Coronary artery (tissue), 2 donors: ENCODE results near the gene OR2AJ1.

Source experiments
- DNase-seq: peaks from one replicate; pipeline ENCODE4 v3.0.0-alpha.2; 2017; ENCODE audit warnings: low spot score
- H3K27ac ChIP-seq, 2 donors: fragments of 200-600 bp; sonication (generic); one replicate each; pipeline ENCODE4 v1.5.1; 2016 to 2019
- H3K4me3 ChIP-seq: fragments of 200-600 bp; sonication (generic); 2 replicates; pipeline ENCODE4 v1.5.1; 2016; ENCODE audit warnings: mild to moderate bottlenecking, moderate library complexity
- CTCF ChIP-seq: fragments of 200-600 bp; sonication (generic); IDR thresholded peaks from one replicate; pipeline ENCODE4 v1.5.1; 2019; ENCODE audit warnings: antibody characterized with exemption

The OR2AJ1 gene, protein sequence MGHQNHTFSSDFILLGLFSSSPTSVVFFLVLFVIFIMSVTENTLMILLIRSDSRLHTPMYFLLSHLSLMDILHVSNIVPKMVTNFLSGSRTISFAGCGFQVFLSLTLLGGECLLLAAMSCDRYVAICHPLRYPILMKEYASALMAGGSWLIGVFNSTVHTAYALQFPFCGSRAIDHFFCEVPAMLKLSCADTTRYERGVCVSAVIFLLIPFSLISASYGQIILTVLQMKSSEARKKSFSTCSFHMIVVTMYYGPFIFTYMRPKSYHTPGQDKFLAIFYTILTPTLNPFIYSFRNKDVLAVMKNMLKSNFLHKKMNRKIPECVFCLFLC

GRCh38 chr1:247924868-247925267 lies at the start of gene OR2AJ1:
TSS of gene OR2AJ1 (plus strand) at chr1:247924889. CDS start at chr1:247933769, 8,880 bp downstream.
- no peak for TF ChIP-seq CTCF
- Histone ChIP-seq H3K27ac (no peak within 1 kb of the TSS), H3K4me3 (no peak within 1 kb of the TSS)
- DNase-seq, result no peak

DNA sequence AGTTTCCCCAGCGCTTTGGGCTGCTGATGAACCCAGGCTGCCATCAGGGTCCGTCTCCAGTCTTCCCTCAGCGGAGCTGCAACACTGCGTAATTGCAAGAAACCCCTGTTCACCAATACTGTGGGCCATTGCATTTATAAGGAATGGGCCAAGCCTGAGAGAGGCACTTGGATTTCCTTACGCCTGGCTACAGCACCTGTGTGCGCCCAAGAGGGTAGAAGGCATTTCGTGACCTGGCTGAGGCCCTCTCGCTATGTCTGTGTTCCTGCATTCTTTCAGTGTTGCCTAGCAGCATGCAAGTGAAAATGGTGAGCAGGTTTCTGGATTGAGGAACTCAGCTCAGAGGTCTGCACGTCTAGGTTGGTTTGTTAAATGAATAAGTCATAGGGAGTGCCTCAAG lies 41.3 kb upstream of the OR2AJ1 start:
- no peak for TF ChIP-seq CTCF
- no peak for DNase-seq
- Histone ChIP-seq H3K4me3 (no peak overlapping the region), H3K27ac (no peak overlapping the region)

DNA sequence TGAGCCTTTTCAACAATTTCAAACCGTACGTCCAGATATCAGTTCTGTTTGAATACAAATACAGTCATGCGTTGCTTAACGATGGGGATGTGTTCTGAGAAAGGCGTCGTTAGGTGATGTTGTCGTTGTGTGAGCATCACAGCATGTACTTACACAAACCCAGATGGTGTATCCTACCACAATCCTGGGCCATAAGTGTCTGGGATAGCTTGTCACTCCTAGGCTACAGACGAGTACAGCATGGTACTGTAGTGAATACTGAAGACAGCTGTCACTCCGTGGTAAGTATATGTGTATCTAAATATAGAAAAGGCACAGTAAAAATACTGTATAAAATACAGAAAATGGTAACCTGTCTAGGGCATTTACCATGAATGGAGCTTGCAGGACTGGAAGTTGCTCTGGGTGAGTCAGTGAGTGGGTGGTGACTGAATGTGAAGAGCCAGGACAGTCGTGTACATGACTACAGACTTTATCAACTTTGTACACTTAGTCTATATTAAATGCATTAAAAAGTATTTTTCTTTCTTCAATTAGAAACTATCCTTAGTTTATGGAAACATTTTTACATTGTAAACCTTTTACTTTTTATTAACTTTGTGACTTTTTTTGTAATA lies 39.8 kb upstream of the OR2AJ1 start:
- DNase-seq, result no peak
- H3K4me3 ChIP-seq, result no peak overlapping the region
- TF ChIP-seq CTCF, result no peak
- H3K27ac ChIP-seq, result no peak overlapping the region

DNA sequence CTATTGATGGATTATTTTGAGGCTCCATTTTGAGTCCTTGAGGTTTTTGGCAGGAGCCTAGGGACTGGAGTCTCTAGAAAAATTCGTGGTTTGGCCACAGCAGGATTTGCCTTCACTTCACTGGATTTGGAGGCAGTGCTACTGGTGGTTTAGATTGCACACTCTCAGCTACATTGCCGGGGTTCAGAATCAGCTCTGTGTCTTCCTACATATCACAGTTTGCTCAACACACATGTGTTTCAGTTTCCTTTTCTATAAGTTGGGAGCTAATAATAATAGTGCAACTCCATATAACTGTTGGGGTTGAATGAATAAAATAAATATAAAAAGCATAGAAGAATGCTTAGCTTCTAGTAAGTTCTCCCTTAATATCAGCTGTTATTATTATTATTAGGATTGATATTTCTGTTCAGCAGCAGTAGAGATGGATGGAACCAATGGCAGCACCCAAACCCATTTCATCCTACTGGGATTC lies 29.5 kb upstream of the OR2AJ1 start, which contains the start of gene OR2W3:
Gene OR2W3, plus strand, starts transcription at position 425 of the 475 bp plus-strand sequence. Its CDS starts 0 bp downstream, at position 425.
- H3K27ac ChIP-seq, result no peak within 1 kb of the TSS
- DNase-seq, result no peak
- no peak for TF ChIP-seq CTCF
- H3K4me3 ChIP-seq, result no peak within 1 kb of the TSS

DNA sequence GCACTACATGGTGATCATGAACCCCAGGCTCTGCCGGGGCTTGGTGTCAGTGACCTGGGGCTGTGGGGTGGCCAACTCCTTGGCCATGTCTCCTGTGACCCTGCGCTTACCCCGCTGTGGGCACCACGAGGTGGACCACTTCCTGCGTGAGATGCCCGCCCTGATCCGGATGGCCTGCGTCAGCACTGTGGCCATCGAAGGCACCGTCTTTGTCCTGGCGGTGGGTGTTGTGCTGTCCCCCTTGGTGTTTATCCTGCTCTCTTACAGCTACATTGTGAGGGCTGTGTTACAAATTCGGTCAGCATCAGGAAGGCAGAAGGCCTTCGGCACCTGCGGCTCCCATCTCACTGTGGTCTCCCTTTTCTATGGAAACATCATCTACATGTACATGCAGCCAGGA lies 28.7 kb upstream of the OR2AJ1 start:
- DNase-seq, result no peak
- H3K27ac ChIP-seq, result no peak overlapping the region
- no peak for TF ChIP-seq CTCF

GRCh38 chr1:247904122-247904521 lies 20.6 kb upstream of the OR2AJ1 start:
- Histone ChIP-seq H3K4me3 (no peak overlapping the region), H3K27ac (no peak overlapping the region)
- DNase-seq, result no peak
- no peak for TF ChIP-seq CTCF

More for the DNA sequence above, 28.7 kb upstream of the OR2AJ1 start:
- H3K4me3 ChIP-seq, result no peak overlapping the region

DNA sequence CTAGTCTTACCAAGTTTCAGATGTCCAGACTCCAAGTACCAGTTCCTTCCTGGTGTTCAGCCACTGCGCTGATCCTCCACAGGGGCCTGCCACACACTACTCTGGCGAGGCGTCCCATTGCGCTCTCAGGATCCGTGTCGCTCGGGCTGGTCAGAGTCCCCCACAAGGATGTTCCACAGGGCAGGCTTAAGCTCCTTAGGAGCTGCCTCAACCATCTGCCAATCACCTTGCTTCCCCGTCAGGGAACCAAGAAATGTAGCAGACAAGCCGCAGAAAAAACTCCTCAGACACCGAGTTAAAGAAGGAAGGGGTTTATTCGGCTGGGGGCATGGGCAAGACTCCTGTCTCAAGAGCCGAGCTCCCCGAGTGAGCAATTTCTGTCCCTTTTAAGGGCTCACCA lies 19.5 kb upstream of the OR2AJ1 start:
- no peak for TF ChIP-seq CTCF
- no peak overlapping the region for H3K27ac ChIP-seq

More for the DNA sequence above, 19.5 kb upstream of the OR2AJ1 start:
- no peak overlapping the region for H3K4me3 ChIP-seq
- no peak for DNase-seq
